Endothelial cell (in vitro differentiated cells): ENCODE data around the gene LRRC26. TPM values are rescaled to one million over a fixed set of nuclear protein-coding genes. Genes with fewer than 3 reads are reported as not detected.

Source experiments
- DNase-seq: peaks from one replicate; pipeline ENCODE4 v3.0.0; 2021; ENCODE audit warnings: low spot score
- H3K27ac Mint-ChIP-seq: one replicate; pipeline ENCODE4 v1.8.0; 2021; ENCODE audit warnings: mixed read lengths, inconsistent platforms; ENCODE audit not compliant: unreplicated experiment
- H3K27me3 Mint-ChIP-seq: one replicate; pipeline ENCODE4 v1.8.0; 2021; ENCODE audit warnings: mild to moderate bottlenecking, moderate library complexity, mixed read lengths, inconsistent platforms; ENCODE audit not compliant: unreplicated experiment
- H3K36me3 Mint-ChIP-seq: one replicate; pipeline ENCODE4 v1.8.0; 2021; ENCODE audit warnings: mild to moderate bottlenecking, low read depth, mixed read lengths, inconsistent platforms; ENCODE audit not compliant: unreplicated experiment
- H3K4me1 Mint-ChIP-seq: one replicate; pipeline ENCODE4 v1.8.0; 2021; ENCODE audit warnings: mild to moderate bottlenecking, mixed read lengths, inconsistent platforms; ENCODE audit not compliant: unreplicated experiment
- H3K4me3 Mint-ChIP-seq: one replicate; pipeline ENCODE4 v1.8.0; 2021; ENCODE audit warnings: mild to moderate bottlenecking, mixed read lengths, inconsistent platforms; ENCODE audit not compliant: unreplicated experiment
- H3K9me3 Mint-ChIP-seq: one replicate; pipeline ENCODE4 v1.8.0; 2021; ENCODE audit warnings: mixed read lengths, inconsistent platforms; ENCODE audit not compliant: unreplicated experiment
- total RNA-seq: library from RNA; stranded (reverse); fragmentation: NEBNext Ultra II Directional; extraction: Animal tissue kit (Norgen Biotek cat#: 25700); gene quantifications from one replicate; pipeline ENCODE4 v1.2.1, GENCODE V29; 2021; ENCODE audit not compliant: unreplicated experiment
- TF ChIP-seq, protein P1 (sequence below): fragments of 200-600 bp; sonication (generic); IDR thresholded peaks from one replicate; pipeline ENCODE4 v1.5.0; 2021; ENCODE audit warnings: antibody characterized with exemption; ENCODE audit not compliant: unreplicated experiment

The LRRC26 gene
- total RNA-seq, 1 donor from 2014 or later, result not detected

DNA sequence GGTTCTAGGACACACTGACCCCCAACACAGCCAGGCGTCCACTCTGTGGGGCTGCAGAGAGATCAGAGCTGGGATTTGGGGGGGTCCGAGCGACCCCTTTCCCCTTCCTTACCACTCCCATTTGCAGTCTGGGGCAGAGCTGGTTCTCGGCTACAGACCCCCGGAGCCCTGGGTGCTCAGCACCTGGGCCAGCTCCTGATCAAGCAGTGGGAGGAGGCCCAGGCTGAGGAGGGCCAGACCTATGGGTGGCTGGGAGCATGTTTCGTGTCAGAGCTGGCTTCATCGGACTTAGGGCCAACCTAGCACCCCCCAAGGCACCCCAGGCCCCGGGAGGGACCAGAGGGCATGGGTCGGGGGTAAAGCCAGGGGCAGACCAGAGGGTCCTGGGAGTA lies 23.3 kb downstream of the LRRC26 start:
- DNase-seq, result no peak
- Mint-ChIP-seq H3K9me3 (no peaks in the 10 kb centered on the region), H3K27ac (no peak overlapping the region), H3K4me3 (no peak overlapping the region), H3K36me3 (peaks cover 4% of the 10 kb centered on the region), H3K4me1 (peaks cover 3% of the 10 kb centered on the region), H3K27me3 (peaks cover 21% of the 10 kb centered on the region)
- TF ChIP-seq, protein P1, sequence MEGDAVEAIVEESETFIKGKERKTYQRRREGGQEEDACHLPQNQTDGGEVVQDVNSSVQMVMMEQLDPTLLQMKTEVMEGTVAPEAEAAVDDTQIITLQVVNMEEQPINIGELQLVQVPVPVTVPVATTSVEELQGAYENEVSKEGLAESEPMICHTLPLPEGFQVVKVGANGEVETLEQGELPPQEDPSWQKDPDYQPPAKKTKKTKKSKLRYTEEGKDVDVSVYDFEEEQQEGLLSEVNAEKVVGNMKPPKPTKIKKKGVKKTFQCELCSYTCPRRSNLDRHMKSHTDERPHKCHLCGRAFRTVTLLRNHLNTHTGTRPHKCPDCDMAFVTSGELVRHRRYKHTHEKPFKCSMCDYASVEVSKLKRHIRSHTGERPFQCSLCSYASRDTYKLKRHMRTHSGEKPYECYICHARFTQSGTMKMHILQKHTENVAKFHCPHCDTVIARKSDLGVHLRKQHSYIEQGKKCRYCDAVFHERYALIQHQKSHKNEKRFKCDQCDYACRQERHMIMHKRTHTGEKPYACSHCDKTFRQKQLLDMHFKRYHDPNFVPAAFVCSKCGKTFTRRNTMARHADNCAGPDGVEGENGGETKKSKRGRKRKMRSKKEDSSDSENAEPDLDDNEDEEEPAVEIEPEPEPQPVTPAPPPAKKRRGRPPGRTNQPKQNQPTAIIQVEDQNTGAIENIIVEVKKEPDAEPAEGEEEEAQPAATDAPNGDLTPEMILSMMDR, result no peak

DNA sequence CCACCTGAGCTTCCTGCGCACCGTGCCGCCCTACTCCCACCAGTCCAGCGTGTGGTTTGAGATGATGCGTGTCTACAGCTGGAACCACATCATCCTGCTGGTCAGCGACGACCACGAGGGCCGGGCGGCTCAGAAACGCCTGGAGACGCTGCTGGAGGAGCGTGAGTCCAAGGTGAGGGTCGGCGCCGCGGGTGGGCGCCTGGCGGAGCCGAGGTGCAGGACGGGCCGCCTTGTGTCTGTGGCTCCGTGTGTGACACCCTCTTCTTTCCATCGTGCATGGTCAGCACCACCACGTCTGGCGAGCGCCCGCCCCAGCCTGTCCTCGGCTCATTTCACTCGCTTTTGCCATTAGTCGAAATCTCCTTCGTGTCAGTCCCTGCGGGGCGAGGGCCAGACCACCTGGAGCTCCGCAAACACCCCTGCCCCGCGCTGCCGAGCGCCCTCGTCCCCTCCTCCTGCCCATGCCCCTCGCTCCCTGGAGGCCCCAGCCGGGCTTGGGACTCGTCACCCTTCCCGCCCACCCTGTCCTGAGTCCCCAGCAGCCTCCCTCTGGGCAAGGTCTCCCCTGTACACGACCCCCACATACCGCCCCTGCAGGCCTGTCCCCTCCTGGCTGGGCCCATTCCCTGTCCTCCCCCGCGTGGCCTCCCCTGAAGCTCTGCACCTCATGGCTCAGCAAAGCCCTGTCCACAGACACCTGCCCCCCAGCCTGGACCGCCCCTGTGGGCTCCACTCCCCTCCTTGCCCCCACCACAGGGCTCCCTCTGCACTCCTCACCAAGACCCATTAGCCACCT lies 23.9 kb downstream of the LRRC26 start:
- no peak overlapping the region for H3K4me3 Mint-ChIP-seq
- peaks cover 4% of the 10 kb centered on the region for H3K36me3 Mint-ChIP-seq
- H3K9me3 Mint-ChIP-seq, result no peaks in the 10 kb centered on the region
- H3K27ac Mint-ChIP-seq, result no peak overlapping the region
- peaks cover 3% of the 10 kb centered on the region for H3K4me1 Mint-ChIP-seq
- TF ChIP-seq, protein P1, result no peak
- DNase-seq, result no peak
- peaks cover 22% of the 10 kb centered on the region for H3K27me3 Mint-ChIP-seq

DNA sequence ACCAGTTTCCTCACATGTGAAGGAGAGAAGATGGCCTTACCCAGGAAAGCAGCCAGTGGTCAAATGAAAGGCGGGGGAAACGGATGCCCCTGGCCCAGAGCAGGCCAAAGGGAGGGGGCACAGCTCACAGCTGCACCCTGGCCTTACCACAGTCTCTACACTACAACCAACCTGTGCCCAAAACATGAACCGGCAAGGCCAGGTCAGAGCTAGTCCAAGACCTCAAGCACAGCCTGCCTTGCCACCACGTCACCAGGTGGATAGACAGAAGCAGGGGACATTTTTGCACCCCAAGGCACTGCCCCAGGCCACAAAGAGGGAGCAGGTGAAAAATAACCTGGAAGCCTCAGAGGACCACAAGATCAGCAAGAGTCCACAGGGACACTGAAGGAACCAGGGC lies 26.4 kb downstream of the LRRC26 start:
- H3K36me3 Mint-ChIP-seq, result peaks cover 4% of the 10 kb centered on the region
- TF ChIP-seq, protein P1, result no peak
- H3K4me3 Mint-ChIP-seq, result no peak overlapping the region
- no peaks in the 10 kb centered on the region for H3K9me3 Mint-ChIP-seq
- H3K4me1 Mint-ChIP-seq, result peaks cover 3% of the 10 kb centered on the region
- no peak for DNase-seq
- peaks cover 35% of the 10 kb centered on the region for H3K27me3 Mint-ChIP-seq
- H3K27ac Mint-ChIP-seq, result no peak overlapping the region

DNA sequence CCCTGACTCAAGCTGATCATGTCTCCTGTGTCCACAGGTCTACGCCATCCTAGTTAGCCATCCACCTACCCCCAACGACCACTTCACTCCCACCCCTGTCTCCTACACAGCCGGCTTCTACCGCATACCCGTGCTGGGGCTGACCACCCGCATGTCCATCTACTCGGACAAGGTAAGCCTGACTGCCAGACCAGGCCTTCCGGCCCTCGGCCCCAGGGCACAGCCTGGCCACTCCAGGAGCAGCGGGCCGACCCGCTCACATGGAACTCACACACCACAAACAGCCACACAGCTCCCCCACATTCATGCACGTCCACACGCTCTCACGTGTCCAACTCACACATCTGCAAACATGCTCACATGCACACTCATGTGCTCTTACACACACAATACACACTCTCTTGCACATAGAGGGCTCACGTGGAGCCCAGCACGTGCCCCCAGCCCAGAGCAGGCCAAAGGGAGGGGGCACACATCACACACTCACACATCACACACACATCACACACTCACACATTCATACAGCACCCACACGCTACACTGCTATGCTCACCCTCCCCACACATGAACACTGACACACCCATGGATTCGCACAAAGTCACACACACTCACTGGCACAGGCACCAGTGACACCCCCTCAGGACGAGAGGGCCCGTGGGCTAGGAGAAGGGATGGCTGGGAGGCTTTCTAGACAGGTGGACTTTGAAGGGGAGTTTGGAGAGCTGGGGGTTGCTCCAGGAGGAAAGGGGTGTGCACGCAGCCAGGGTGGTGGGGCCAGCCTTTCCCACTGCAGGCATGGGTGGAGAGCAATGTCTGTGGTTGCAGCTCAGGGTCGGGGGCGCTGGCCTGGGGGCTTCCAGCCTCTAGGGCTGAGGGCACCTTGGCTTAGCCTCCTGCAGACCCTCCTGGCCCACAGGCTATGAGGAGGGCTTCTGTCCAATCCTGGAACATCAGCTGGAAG lies 27.6 kb downstream of the LRRC26 start:
- Mint-ChIP-seq H3K9me3 (no peaks in the 10 kb centered on the region), H3K27ac (no peak overlapping the region), H3K36me3 (peaks cover 4% of the 10 kb centered on the region), H3K4me1 (peaks cover 3% of the 10 kb centered on the region), H3K27me3 (peaks cover 37% of the 10 kb centered on the region), H3K4me3 (no peak overlapping the region)
- TF ChIP-seq, protein P1, result no peak
- no peak for DNase-seq
